Activated CD4-positive, alpha-beta T cell treated with anti-CD3 and anti-CD28 coated beads, Interleukin-2, Interleukin-4, amounts not matched to agents 100 ng/mL and 50 ng/mL, durations not matched to agents 16 hours and 8 hours (primary cell): ENCODE data around the gene ZEB1.
"Not testable (repeated sequence)": the region's sequence is repeated elsewhere in the genome, so short reads cannot be mapped to it uniquely, and the experiment has no call there.

Experiments
- DNase-seq: peaks from one replicate; pipeline ENCODE4 v3.0.0-alpha.2; 2020; ENCODE audit warnings: low spot score

ZEB1 gene

GRCh38 chr10:31318382-31318853 lies 598 bp upstream of the ZEB1 start:
- DNase-seq: peak; percentile 84

DNA sequence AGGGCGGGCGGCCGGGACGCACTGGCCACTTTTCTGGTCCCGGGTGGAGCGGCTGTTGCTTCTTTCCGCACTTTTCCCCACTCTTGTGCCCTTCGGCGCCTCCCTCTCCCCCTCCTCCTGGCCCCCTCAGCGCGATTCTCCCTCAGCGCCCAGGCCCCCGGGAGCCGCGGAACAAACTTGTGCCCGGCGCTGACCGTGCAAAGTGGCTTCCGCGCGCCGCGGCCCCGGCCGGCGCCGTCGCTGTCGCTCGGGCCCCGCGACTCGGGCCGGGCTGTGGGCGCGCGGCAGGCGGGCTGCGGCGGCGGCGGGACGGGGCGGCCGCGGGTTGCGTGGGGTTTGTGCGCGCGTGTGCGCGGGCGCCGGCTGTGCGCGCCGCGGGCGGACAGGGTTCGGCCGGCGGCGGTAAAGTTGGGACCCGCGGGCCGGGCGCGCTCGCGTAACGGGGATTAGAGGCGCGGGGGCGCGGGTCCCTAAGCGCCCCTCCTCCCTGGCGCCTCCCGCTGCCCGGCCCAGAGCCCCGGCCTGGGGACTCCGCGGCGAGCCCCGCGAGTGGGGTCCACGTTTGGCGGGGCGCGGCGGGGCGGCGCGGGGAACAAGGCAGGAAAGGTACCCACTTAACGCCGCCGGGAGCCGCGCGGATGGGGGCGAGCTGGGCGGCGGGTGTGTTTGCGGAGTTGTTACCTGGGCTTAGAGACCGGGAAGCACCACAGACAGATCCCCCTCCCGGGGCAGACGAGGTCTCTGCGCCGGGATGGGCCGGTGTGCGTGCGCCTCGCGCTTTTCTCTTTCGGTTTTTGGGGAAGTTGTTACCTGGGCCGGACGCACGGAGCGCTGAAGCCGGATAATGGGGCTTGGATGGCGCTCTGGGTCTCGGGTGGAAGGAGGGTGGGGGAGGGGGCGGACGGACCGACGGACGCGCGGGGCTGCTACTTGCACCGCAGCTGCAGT lies 860 bp downstream of the ZEB1 start:
- DNase-seq: peak; percentile 57

DNA sequence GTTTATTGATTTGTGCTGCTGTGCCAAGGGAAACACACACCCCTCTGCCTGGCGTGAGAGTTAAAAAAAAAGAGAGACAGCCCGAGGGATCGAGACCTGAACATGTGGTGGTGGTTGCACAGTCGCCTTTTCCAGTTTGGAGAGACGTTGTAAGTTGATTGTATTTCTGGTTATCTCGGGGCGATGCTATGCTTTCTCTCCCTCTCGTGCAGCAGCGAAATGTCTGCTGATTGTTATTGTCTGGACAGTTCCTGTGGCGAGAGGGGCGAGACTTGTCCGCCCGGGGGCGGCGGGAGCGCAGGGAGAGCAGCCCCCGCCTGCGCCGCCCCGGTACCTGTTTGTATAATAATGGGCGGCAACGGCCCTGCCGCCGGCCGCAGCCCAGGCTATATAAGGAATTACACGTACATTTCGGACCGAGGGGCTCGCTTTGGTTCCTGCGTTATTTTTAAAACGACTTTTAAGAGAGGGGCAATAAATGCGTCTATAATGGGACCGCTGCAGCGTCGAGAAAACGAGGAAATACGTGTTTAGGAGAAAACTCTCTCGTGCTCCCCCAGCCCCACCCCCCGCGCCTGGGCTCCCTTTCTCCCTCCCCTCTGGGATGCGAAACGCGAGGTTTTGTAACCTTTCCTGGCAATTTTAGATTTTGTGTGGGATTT lies 1.7 kb downstream of the ZEB1 start:
- no peak for DNase-seq

DNA sequence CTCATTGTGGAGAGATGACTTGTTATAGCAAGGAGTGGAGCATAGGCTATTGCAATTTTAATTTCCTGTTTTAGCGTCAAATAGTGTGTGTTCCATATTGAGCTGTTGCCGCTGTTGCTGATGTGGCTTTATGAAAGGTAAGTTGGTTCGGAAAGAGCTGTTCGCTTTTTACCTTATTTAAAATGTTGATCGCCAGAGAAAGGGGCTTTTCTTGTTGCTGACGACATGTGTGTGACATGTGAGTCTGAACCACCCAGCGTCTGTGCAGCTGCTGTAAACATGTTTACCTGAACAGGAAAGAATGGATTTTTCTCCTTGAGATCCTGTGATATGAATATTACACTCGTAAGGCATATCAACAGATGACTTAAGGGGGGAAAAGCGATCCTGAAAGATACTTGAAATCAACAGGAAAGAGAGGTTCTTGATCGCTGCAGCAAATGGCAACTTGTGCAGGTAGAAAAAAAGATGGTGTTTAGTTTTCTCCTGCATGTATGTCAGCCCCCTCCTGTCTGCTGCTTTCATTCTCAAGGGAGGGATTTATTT lies 2.5 kb downstream of the ZEB1 start:
- DNase-seq: no peak

DNA sequence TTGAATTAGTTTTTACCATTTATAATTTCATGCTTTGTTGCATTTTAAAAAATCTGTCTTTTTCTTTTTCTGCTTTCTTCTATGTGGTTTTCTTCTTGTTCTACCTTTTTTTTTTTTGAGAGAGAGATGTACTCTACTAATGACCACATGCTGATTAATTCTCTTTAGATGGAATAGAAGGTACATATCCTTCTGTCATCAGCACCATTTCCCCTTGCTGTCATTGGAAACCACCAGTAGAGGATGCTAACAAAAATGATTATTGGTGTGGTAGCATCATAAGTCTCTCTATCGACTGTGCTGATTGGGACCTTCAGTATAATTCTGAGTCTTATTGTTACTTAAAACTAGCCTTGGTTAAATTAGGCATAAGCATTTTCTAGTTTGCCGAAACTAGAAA lies 3.6 kb downstream of the ZEB1 start:
- peak; percentile 51 for DNase-seq

DNA sequence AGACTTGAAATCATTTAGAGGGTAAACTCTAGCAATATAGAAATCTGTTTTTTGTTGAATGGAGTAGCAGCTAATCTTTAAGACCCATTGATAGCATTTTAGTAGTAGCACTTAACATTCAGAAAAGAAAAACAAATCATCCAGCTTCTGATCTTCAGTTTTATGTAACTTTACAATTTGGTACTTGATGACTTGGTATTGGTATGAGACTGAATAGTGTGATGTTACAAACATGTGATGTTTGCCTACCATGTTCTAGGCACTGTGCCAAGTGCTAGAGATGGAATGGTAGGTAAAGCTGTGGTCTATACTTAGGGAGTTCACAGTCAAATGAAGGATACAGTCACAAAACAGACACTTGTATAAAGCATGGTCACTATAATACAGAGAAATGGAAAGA lies 21.3 kb downstream of the ZEB1 start:
- DNase-seq: no peak

DNA sequence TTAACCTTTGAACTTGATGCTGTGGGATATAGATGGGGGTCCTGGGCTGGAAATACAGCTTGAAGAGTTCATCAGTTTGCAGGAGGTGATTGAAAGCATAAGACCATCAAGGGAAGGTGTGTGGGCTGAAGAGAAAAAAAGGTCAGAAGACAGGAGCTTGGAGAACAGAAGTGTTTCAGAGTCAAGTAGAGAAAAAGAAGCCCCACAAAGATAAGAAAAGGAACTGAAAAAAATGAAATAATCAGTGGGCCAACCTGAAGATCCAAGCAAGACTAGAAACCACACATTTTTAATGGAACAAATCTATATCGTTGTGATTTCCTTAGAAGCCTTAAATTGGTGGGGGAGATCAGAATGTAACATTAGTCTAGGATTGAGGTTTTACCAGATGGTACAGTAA lies 22.5 kb downstream of the ZEB1 start:
- no peak for DNase-seq

GRCh38 chr10:31343009-31343408 lies 24.0 kb downstream of the ZEB1 start:
- peak; percentile 74 for DNase-seq

GRCh38 chr10:31343551-31343950 lies 24.5 kb downstream of the ZEB1 start:
- DNase-seq: no peak

- DNase-seq: no peak
Measured at GRCh38 chr10:31345886-31346285, 26.9 kb downstream of the ZEB1 start.

GRCh38 chr10:31346953-31347352 lies 27.9 kb downstream of the ZEB1 start:
- no peak for DNase-seq

GRCh38 chr10:31347705-31348104 lies 28.7 kb downstream of the ZEB1 start:
- DNase-seq: no peak

DNA sequence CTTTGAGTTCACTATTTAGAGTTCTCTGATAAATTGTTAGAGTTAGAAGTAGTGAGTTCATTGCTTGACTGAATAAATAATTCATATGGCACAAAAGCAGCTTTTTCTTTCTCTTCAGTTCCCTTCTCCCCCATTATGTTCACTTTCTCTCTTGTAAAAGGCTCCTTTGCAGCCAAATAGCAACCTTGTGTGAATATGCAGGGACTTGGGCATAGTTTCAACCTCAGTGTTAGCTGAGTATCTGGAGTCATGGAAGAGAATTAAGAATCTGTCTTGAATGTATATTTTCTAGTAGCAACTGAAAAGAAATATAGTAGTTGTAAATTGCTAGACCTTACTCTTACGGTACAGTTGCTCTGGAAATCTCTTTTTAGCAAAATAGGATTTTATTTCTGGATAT lies 31.9 kb downstream of the ZEB1 start:
- no peak for DNase-seq

GRCh38 chr10:31352436-31353226 lies 33.6 kb downstream of the ZEB1 start:
- no peak for DNase-seq

- DNase-seq: peak; percentile 88
Measured at GRCh38 chr10:31353574-31353973, 34.6 kb downstream of the ZEB1 start.

DNA sequence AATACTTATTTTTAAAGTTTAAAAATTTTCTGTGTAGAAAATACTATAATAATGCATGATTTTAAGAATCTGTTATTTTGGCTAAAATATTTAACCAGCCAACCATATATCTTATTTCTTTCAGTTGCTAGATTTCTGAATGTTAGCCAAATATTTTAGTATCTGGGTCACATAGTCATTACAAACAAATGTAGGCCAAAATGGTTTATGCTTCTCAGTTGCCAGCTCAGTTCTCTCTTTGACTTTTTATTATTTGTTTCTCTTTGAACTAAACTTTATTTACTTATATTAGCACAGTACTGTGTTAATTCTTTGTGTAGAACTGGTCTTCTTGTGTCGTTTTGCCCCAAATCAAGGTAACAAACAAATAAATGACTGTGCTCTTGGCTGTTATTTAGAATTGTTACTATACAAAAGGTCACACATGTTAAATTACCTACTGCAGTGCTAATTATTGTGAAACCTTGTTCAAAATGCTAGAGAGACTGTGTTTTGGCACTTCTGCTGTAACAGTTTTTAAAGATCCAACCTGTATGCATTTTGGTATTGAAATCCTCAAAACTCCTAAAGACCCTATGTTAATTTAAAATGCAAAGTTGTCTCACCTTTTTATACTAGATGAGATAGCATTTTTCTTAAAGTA lies 39.8 kb downstream of the ZEB1 start:
- no peak for DNase-seq

GRCh38 chr10:31359979-31360378 lies 41.0 kb downstream of the ZEB1 start:
- no peak for DNase-seq

- DNase-seq: not testable (repeated sequence)
Measured at GRCh38 chr10:31361475-31361874, 42.5 kb downstream of the ZEB1 start.

DNA sequence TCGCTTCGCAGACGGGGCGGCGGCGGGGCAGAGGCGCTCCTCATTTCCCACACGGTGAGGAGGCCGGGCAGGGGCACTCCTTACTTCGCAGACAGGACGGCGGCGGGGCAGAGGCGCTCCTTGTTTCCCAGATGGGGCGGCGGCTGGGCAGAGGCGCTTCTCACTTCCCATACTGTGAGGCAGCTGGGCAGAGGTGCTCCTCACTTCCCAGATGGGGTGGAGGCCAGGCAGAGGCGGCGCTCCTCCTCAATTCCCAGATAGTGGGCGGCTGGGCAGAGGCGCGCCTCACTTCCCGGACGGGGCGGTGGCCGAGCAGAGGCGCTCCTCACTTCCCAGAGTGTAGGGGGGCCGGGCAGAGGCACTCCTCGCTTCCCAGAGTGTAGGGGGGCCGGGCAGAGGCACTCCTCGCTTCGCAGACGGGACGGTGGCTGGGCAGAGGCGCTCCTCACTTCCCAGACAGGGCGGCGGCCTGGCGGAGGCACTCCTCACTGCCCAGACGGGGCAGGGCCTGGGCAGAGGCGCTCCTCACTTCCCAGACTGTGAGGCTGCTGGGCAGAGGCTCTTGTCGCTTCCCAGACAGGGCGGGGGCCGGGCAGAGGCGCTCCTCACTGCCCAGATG lies 43.1 kb downstream of the ZEB1 start:
- no peak for DNase-seq

DNA sequence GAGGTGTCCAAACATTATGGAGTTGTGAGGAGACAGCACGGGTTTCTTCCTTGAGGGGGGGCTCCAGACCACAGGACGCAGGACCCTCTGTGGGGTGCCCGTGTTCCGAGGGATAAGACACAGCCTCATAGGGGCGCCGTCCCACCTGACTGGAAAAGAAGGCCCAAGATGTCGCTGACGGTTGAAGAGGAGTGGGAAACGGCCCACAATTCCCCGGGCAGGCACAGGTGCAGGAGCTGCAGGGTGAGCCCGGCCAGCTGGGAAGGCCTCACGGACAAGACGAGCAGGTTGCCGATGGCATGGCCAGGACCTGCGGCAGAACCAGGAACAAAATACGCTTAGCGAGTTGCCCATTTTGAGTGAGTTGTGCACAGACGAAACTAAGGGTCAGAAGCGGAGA lies 44.7 kb downstream of the ZEB1 start:
- DNase-seq: not testable (repeated sequence)

- not testable (repeated sequence) for DNase-seq
Measured at GRCh38 chr10:31364238-31364637, 45.2 kb downstream of the ZEB1 start.
